KBM-7 (cell line): ENCODE measurements around the gene RB1.
"Not testable (repeated sequence)": the region's sequence is repeated elsewhere in the genome, so short reads cannot be mapped to it uniquely, and the experiment has no call there.

Experiments
- DNase-seq: peaks from one replicate; pipeline ENCODE4 v3.0.0-alpha.2; 2015
- in situ Hi-C: fragments of 300-500 bp; cut with MboI; formaldehyde crosslinking; loops from 2 replicates; pipeline ENCODE4 v1.14.3; 2020; ENCODE audit warnings: low sequenced_read_pairs, low pct_unique_long_range_greater_than_20kb, mixed read lengths

RB1 gene

DNA sequence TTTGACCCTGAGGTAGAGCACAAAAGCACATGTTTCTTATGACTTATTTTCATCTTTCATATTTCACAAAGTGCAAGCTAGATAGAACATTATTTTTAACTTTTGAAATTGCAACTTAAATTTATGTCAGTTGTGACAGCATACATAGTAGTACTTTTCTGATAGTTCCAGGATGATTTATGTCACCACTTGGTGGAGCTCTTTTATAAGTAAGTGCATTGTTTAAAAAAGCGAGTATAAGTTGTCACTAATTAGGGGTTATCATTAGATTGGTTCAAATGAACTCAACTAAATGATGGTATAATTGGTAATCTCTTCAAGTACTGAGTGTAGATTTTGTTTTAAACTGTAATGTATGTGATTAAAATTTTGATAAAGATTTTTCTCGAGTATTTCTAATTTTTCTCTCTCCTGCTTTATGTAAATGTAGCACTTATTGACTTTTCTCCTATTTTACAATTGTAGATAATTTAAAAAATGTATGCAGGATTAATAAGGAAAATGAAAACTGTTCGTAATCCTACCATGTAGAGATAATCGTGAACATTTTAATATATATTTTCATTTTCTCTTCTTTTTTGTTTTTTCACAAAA is 31.1 kb downstream of the RB1 start:
- in situ Hi-C loops: no loop called here
- DNase-seq: peak; percentile 64

DNA sequence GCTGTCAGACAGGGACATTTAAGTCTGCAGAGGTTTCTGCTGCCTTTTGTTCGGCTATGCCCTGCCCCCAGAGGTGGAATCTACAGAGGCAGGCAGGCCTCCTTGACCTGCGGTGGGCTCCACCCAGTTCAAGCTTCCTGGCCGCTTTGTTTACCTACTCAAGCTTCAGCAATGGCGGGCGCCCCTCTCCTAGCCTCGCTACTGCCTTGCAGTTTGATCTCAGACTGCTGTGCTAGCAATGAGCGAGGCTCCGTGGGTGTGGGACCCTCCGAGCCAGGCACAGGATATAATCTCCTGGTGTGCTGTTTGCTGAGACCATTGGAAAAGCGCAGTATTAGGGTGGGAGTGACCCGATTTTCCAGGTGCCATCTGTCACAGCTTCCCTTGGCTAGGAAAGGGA is 35.6 kb downstream of the RB1 start:
- in situ Hi-C loops, DNase-seq: not testable (repeated sequence)

DNA sequence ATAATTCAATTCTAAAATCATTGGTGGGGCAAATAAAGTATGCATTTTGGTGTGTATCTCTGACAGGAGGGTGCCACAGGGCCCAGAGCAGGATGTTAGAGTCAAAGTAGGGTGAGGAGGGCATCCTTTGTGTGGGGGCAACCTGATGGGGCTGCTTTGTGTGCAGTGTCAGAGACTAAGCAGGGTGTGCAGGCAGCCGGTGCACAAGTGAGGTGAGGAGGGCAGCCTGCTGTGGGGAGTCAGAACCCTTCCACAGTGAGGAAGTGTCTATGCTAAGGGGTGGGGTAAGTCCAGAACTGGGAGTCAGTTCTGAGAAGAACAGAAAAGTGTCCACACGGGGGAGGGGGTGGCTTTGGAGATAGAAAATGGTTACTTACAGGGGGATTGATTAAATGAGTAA is 40.7 kb downstream of the RB1 start:
- in situ Hi-C loops: no loop called here
- DNase-seq: no peak

DNA sequence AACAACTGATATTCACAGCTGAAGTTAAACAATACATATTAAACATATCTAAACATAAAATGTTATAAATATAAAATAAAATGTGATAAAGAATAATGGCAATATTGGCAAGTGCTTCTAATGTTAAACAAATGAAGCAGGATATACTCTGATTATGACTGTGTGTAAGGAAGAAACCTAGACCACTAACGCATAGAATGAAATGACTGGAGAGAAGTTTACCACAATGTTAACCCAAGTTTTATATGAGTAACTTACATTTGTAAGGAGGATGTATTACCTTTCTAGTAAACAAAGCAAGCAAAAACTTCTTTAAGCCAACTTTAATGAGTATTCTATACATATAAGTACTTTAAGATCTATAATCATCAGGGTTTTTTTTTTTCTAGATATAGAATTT is 43.0 kb downstream of the RB1 start:
- in situ Hi-C loops: no loop called here

DNA sequence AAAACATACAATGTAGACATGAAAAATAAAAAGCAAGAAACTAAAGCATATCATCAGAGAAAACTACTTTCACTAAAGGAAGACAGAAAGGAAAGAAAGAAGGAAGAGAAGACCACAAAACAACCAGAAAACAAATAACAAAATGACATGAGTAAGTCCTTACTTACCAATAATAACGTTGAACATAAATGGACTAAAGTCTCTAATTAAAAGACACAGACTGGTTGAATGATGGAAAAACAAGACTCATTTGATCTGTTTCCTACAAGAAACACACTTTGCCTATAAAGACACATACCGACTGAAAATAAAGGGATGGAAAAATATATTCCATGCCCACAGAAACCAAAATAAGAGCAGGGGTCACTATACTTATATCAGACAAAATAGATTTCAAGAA is 46.0 kb downstream of the RB1 start:
- DNase-seq: no peak
- in situ Hi-C loops: no loop called here

More for the DNA sequence above, 43.0 kb downstream of the RB1 start:
- no peak for DNase-seq

DNA sequence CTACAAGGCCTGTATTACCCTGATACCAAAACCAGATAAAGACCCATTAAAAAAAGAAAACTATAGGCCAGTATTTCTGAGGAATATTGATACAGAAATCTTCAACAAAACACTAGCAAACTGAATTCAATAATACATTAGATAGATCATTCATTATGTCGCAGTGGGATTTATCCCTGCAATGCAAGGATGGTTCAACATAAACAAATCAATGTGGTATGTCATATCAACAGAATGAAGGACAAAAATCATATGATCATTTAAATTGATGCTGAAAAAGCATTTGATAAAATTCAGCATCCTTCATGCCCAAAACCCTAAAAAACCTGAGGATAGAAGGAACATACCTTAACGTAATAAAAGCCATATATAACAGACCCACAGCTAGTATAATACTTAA is 50.0 kb downstream of the RB1 start:
- in situ Hi-C loops: no loop called here
- no peak for DNase-seq

DNA sequence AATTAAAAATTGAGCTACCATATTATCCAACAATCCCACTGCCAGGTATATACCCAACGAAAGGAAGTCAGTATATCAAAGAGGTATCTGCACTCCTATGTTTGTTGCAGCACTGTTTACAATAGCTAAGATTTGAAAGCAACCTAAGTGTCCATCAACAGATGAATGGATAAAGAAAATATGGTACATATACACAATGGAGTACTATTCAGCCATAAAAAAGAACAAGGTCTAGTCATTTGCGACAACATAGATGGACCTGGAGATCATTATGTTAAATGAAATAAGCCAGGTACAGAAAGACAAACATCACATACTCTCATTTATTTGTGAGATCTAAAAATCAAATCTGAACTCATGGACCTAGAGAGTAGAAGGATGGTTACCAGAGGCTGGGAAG is 52.0 kb downstream of the RB1 start:
- in situ Hi-C loops, DNase-seq: not testable (repeated sequence)

DNA sequence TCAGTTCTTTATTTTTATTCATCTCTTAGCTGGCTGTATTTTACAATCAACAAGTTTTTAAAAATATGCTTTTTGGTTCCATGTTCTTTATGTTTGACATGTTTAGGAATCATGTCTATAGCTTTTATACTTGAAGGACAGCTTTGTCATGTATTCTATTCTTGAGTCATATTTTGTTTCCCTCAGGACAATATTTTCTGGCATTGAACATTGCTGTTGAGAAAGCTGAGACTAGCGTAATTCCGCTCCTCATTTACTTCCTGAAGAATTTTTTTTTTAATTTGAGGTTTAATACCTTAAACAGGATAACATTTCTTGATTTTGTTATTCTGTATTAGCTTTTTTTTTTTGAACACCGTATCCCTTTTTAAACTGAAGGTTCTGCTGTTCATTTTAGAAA is 53.2 kb downstream of the RB1 start:
- in situ Hi-C loops: no loop called here

DNA sequence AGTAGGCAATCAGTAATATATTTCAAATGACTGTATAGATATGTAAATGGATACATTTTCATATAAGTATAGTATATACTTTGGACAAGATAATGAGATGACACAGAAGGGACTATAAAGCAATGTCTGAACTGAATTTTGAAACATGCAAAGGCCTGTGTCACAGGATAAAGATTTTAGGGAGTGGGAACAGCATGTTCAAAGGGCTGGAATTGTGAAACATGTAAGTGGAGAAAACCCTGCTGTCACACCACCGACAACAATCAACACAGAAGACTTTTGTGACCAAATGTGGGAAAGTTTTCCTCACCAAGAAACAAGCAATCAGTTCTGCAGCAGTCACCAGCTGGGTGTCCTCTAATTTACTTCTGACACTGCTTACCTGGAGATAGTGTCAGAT is 66.4 kb downstream of the RB1 start:
- in situ Hi-C loops: no loop called here

More for the DNA sequence above, 53.2 kb downstream of the RB1 start:
- no peak for DNase-seq

DNA sequence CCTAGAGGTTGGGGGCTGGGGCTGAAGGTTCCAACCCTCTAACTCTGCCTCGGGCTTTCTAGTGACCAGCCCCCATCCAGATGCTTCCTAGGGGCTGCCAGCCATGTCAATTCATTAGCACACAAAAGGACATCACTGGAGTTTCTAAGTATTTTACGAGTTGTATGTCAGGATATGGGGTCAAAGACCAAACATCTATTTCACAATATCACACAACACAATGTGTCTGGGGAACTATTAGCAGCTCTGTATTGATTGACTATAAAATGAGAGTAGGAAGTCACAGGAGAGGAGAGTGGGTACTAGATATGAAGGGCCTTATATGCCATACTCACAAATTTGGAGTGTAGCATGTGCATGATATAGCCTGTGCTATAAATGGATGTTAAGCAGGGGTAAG is 67.3 kb downstream of the RB1 start:
- DNase-seq: no peak
- in situ Hi-C loops: no loop called here

More for the DNA sequence above, 66.4 kb downstream of the RB1 start:
- DNase-seq: no peak

DNA sequence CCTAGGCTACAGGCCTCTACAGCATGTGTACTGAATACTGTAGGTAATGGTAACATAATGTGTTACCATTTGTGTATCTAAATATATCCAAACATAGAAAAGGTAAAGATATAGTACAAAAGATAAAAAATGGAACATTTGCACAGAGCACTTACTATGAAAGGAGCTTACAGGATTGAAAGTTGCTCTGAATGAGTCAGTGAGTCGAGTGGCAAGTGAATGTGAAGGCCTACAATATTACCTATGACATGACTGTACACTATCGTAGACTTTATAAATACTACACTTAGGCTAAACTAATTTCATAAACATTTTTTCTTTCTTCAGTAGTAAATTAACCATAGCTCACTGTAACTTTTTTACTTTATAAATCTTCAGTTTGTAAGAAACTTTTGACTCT is 74.3 kb downstream of the RB1 start:
- in situ Hi-C loops: no loop called here
- DNase-seq: no peak

DNA sequence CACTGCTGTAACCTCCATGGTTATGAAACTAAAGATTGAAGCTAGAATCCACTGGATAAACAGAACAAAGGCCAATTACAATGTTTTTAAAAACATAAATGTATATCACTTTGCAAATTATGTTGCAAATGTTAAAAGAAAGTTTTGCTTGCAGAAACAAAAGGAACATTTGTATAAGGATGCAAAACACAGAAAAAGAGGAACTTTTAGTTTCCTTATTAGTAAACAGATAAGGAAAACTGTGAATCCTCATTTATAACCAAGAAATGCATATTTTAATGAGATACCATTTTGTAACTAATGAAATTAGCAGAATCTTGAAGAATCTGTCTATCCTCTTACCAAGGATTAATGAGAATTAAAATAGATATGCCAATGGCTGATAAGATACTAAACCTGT is 77.0 kb downstream of the RB1 start:
- no peak for DNase-seq
- in situ Hi-C loops: no loop called here

DNA sequence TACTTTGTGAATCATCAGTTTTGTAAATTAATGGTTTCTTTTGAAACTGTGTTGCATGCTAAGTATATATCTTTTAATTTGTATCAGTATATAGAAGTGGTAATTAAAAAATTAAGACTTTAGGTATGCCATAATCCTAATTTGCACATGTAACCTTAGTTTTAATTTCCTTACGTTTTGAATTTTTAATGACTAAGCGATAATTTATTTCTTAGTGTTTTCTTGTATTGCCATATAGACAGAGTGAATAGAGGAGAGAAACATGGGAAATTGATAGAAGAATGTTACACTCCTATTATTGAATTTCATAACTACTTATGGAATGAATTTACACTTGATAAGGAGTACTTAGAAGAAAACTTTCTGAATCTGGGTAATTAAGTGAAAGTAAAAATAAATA is 79.8 kb downstream of the RB1 start:
- no peak for DNase-seq
- in situ Hi-C loops: no loop called here

DNA sequence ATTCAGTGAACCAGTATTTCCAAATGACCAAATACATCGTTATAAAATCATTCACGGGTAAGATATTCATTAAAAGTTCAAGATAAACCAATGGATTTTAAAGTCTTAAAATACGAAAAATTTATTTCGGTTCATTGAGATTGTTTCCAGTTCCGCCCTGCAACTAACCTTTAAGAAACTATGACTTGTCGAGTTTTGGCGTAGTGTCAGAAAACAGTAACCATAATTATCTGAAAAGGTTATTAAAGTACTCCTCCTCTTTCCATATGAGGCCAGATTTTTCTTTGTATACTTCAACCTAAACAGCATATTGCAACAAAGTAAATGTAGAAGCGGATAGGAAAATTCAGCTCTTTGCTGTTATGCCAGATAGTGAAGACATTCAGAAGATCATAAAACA is 83.3 kb downstream of the RB1 start:
- in situ Hi-C loops: no loop called here
- no peak for DNase-seq

DNA sequence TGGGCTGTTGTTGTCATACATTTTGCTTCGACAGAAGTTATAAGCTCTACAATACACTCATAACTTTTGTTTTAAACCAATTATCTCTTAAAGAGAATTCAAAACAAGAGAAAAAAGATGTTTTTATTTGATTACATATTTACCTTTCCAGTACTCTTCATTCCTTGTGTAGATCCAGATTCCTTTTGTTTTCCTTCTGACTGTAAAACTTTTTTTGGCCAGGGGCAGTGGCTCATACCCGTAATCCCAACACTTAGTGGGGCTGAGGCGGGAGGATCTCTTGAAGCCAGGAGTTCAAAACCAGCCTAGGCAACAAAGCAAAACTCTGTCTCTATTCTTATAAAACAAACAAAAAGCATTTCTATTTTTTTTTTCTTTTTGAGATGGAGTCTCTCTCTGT is 87.7 kb downstream of the RB1 start:
- DNase-seq: no peak
- in situ Hi-C loops: no loop called here

DNA sequence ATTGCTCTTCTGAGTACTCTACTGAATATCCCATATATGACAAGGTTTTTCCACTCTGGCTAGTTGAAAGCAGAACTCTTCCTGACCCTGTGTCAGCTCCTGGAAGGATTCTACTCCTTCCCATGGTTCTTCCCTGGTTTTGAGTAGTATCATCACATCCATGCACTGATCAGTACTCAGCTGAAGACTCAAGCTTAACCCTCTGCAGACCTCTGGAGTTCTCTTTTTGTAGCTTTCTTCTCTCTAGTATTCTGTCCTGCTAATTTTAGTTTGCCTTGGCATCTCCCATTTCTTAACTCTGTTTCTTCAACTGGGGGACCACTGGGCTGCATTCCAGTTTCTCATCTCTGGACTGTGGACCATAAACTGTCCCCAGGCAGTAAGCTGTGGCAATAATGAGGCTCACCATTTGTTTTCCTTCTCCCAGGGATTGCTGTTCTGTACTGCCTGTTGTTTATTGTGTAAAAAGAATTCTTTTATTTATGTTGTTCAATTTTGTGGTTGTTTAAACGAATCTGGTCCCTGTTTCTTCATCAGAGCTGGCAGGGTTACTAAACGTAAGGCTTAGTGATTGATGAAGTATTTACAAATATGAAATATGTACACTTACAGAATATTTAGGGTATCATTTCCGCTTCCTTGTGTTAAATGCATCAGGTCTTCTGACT is 89.6 kb downstream of the RB1 start:
- no peak for DNase-seq
- in situ Hi-C loops: no loop called here

DNA sequence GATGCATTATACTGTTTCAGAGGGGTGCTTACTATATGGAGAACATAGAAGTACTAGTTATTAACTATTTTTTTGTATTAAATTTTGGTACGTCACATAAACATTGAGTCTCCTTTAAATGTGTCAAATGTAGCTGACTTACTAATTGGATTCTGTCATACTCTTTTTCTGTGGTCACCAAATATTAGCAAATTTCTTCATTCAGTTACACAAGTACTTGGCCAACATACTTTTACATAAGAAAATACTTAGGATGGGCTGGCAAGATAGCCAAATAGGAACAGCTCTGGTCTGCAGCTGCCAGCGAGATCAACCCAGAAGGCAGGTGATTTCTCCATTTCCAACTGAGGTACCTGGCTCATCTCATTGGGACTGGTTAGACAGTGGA is 90.1 kb downstream of the RB1 start:
- in situ Hi-C loops: no loop called here
- no peak for DNase-seq

DNA sequence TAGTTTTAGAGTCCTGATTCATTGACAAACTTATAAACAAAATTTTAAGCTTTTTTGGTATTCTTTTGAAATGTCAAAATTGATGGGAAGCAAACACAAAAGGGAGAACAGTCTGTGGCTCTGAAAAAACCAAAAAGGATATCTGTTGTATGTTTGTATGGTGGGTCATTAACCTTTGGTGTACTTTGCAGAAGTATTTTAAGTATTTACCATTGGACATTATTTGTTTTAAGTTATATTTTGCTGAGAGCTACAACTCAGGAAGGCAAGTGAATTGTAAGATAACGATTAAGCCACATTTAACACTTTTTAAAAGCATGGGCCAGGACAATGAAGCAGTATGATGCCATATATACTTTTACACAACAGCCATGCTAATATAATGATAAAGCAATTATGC is 94.2 kb downstream of the RB1 start:
- in situ Hi-C loops: no loop called here
- no peak for DNase-seq

DNA sequence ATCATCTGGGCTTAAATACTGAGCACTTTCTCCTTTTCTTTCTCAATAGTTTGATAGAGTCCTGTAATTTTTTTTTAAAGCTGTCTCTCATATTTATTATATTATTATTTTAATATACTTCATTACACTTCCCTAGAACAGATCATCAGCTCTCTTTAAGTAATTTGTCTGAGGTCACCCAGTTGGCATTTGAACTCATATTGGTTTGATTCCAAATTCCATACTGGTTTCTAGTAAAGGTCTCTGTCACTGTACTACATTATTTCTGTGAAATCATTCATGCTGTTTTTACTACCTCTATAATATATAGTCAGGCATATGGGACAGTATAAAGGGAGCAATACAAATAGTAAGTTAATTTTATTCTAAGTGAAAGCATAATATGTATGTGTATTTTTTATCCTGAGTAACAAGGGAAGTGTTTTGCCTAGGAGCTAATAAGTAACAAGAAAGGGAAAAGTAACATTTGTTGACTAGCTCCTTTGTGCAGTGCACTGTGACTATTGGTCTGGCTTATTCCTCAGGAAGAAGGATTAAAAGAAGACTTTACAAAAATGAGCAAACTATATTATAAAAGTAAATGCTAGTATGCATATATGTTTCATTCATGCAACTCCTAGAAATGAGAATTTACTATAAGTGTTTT is 95.0 kb downstream of the RB1 start:
- DNase-seq: no peak
- in situ Hi-C loops: no loop called here

DNA sequence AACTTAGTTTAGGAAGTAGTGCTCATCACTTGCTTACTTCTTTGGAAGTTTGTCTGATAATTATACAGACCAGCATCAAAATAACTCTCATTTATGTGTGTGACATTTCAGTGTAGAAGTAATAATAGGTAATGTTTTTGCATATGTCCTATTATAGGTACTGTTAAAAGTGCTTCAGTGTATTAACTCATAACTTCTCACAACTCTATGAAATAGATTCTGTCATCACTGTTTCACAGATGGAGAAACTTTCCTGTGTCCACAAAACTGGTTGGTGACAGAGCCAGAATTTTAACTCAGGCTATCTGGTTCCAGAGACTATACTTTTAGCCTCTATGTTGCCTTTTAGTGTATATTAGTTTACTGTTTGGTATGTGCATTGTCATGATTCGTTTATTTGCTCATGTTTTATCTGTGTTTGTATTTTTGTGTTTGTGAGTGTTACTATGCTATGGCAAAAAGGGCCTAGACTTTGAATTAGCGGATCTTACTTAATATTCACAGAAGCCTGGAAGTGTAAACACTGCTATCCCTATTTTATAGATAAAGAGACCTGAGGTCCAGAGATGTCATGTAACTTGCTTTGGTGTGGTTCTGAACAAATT is 96.6 kb downstream of the RB1 start:
- in situ Hi-C loops: no loop called here
- no peak for DNase-seq
